PC-3 (cell line): ENCODE measurements around the gene PTPRN.

Source experiments
- EZH2 ChIP-seq: fragments of 300-600 bp; sonication (generic); IDR thresholded peaks from one replicate; pipeline ENCODE4 v1.6.1; 2017; ENCODE audit warnings: antibody characterized with exemption, mild to moderate bottlenecking, low read length; ENCODE audit not compliant: unreplicated experiment
- EZH2phosphoT487 ChIP-seq: fragments of 300-600 bp; sonication (generic); IDR thresholded peaks from 2 replicates; pipeline ENCODE4 v1.6.1; 2018; ENCODE audit warnings: mild to moderate bottlenecking, antibody characterized with exemption, low read length, borderline replicate concordance
- TF ChIP-seq, protein P1 (sequence below): fragments of 300-600 bp; sonication (generic); conservative IDR thresholded peaks from 2 replicates; pipeline ENCODE4 v1.5.1; 2017; ENCODE audit warnings: antibody characterized with exemption, low read depth, mild to moderate bottlenecking, low read length

DNA sequence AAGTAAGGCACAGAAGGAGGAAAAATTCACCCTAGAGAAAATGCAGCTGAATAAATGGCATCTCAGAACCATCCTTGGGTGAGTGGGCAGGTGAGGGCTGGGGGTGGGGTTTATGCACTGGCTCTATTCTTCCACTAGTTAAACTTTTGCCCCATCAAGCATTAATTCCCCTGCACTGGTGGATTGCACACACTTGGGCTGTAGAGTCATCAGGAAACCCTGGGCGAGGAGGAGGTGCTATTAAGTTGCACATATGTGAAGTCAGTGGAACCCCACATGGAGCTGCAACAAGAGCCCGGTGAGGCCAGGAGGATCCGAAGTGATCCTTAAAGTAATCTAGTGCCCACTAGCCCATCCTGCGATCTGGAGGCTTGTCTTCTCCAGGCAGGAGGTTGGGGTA is 36.8 kb downstream of the PTPRN start:
- TF ChIP-seq, protein P1, sequence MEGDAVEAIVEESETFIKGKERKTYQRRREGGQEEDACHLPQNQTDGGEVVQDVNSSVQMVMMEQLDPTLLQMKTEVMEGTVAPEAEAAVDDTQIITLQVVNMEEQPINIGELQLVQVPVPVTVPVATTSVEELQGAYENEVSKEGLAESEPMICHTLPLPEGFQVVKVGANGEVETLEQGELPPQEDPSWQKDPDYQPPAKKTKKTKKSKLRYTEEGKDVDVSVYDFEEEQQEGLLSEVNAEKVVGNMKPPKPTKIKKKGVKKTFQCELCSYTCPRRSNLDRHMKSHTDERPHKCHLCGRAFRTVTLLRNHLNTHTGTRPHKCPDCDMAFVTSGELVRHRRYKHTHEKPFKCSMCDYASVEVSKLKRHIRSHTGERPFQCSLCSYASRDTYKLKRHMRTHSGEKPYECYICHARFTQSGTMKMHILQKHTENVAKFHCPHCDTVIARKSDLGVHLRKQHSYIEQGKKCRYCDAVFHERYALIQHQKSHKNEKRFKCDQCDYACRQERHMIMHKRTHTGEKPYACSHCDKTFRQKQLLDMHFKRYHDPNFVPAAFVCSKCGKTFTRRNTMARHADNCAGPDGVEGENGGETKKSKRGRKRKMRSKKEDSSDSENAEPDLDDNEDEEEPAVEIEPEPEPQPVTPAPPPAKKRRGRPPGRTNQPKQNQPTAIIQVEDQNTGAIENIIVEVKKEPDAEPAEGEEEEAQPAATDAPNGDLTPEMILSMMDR: no peak
- no peak for TF ChIP-seq EZH2phosphoT487
- TF ChIP-seq EZH2: no peak
